LoVo (cell line): ENCODE data around the gene CCDC69.
"Not testable (repeated sequence)": the region's sequence is repeated elsewhere in the genome, so short reads cannot be mapped to it uniquely, and the experiment has no call there.

Experiments
- DNase-seq: peaks from one replicate; pipeline ENCODE4 v3.0.0-alpha.2; 2016; ENCODE audit warnings: low spot score

The CCDC69 gene

DNA sequence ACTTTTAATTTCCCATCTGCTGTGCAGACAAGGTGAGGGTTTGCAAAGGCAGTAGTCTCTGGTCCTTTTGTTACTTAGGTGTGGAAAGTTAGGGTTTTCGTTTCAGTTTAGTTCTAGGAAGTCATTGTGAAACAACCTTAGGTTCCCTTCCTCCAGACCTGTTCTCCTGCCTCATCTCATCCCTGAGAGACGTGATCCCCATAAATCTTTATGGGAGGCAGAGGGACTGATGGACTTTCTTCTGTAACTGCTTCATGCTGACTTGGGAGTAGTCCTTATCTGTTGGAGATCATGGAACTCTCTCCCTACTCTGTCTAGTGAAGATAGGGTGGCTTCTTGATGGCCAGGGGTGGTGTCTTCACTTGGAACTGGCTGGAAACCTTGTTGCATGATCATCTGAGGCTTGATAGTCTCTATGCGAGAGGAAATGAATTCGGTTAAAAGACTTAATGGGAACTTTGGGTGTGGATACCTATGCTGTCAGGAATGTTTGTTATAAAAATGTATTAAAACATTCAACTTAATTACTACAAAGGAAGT, 21.9 kb upstream of the CCDC69 start:
- DNase-seq, result no peak

DNA sequence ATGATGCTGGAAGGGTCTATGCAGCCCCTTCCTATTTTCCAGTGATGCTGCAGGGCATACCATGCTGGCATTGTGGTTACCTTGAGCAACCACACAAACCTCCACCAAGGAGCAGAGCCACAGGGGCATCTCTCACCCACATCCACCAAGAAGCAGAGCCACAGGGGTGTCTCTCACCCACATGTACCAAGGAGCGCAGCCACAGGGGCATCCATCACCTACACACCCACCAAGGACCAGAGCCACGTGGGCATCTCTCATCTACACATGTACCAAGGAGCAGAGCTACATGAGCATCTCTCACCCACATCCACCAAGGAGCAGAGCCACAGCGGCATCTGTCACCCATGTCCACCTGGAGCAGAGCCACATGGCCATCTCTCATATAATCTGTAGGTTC, 20.3 kb upstream of the CCDC69 start:
- DNase-seq, result no peak

GRCh38 chr5:151243564-151243963, 19.7 kb upstream of the CCDC69 start:
- DNase-seq, result no peak

- DNase-seq, result no peak
Measured at GRCh38 chr5:151243127-151243526, 19.2 kb upstream of the CCDC69 start.

GRCh38 chr5:151240924-151241635, 17.2 kb upstream of the CCDC69 start:
- no peak for DNase-seq

DNA sequence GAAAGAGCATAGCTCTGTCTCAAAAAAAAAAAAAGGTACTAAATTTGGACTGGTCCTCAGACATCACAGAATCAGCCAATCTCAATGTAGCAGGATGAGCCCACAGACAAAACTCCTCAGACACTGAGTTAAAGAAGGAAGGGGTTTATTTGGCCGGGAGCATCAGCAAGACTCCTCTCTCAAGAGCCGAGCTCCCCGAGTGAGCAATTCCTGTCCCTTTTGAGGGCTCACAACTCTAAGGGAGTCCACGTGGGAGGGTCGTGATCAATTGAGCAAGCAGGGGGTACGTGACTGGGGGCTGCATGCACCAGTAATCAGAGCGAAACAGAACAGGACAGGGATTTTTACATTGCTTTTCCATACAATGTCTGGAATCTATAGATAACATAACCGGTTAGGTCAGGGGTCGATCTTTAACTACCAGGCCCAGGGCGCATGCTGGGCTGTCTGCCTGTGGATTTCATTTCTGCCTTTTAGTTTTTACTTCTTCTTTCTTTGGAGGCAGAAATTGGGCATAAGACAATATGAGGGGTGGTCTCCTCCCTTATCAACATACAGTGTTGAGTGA, 16.5 kb upstream of the CCDC69 start:
- not testable (repeated sequence) for DNase-seq

GRCh38 chr5:151239237-151239861, 15.5 kb upstream of the CCDC69 start:
- peak; percentile 52 for DNase-seq

DNA sequence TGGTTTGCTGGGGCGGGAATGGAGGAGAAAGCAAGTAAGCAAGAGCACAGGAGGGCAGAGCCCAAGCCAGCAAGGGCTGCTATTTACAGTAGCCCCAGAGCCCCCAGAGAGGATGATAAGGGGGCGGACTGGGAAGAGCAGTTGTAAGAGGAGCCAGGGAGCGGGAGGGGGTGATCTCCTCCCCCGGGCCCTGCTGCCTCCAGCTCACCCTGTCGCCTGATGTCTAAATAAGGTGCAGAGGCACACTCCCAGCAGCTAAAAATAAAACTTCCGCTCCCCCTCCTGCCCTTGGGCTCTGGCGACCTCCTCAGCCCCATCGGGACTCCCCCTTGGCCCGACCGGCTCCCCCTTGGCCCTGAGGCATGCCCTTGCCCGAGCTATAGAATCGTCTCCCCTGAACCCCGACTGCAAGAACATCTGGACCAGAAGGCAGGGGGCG, 14.4 kb upstream of the CCDC69 start:
- no peak for DNase-seq

GRCh38 chr5:151237685-151238084, 13.8 kb upstream of the CCDC69 start:
- no peak for DNase-seq

GRCh38 chr5:151236888-151237287, 13.0 kb upstream of the CCDC69 start:
- DNase-seq, result no peak

GRCh38 chr5:151235239-151235571, 11.3 kb upstream of the CCDC69 start:
- DNase-seq, result not testable (repeated sequence)

GRCh38 chr5:151234476-151235238, 10.8 kb upstream of the CCDC69 start:
- no peak for DNase-seq

GRCh38 chr5:151233616-151234085, 9.8 kb upstream of the CCDC69 start:
- no peak for DNase-seq

DNA sequence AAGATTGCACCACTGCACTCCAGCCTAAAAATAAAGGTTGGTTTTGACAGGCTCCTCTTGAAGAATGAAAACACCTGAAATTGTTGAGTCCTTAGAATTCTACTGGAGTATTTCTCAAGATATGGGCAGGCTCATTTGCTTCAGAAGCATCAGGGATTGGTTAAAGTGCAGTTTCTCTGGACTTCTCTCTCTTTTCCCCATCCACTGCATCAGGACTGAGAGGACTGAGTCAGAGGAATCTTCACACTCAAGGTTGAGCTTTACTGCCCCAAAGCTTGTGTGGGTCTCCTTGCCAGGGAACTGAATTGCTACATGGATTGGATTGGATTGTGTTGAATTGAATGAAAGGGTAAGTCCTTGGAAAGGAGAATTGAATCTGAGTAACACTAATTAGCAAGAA, 7.5 kb upstream of the CCDC69 start:
- DNase-seq, result no peak

DNA sequence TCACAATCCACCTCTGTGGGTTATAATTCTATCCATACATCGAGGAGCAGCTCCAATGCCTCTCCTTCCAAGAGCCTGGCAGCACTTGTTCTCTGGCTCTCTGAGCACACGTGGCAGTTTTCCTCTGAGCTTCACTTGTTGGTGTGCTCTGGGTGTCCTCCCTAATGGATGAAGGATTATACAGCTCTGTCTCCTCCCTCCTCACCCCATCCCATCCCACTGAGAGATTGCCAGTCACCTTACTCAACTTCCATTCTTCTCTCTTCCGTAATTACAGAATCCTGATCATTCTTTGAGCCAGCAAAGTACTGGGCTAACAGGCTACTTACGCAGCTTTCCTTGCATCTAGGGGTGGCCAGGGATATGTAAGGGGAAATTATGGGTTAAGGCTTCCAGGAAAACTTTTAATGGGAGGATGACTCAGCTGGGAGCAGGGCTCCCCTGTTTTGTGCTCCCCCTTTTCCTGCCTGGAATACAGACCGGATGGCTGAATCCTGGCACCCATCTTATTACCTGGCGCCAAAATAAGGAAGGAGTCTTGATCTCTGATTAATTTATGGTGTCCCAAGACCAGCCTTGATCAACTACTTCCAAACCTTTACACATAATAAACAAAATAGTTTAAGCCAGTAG, 6.3 kb upstream of the CCDC69 start:
- DNase-seq, result no peak

DNA sequence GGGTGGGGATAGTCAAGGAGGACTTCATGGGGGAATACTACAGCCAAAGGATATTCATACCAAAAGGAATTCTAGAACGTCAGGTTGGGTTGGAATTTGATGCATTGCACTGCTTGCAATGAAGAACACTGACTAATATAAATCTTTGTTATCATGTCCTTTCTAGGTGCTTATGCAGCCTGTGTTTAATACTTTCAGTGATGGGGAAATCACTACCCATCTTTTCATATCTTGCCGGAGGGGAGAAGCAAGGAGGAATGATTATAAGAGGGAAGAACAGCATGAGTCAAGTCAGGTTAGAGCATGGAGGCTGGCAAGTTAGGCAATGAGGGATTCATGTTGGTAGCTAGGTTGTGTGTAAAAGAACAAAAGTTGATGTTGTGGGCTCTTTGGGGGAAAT, 5.1 kb upstream of the CCDC69 start:
- DNase-seq, result no peak

DNA sequence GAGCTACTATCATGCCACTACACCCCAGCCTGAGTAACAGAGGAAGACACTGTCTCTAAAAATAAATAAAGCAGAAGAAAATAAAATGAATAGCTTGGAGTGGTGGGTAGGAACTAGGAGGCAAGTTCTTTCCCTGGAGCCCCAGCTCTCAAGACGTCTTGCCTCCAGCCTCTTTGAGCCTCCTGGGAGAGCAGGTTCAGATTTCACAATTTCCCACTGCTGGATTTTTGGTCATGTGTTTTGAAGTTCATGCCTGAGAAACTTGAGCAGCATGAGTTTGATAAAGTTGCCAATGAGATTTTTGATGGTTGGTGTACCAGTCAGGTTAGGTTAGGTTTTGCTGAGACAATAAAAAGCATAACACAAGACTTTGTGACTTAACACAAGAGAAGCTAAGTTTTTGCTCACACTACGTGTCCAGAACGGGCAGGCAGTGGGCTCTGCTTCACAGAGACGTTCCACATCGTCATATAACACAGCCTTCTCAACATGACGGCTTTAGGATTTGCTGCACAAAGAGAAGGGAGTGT, 4.1 kb upstream of the CCDC69 start:
- DNase-seq, result no peak

DNA sequence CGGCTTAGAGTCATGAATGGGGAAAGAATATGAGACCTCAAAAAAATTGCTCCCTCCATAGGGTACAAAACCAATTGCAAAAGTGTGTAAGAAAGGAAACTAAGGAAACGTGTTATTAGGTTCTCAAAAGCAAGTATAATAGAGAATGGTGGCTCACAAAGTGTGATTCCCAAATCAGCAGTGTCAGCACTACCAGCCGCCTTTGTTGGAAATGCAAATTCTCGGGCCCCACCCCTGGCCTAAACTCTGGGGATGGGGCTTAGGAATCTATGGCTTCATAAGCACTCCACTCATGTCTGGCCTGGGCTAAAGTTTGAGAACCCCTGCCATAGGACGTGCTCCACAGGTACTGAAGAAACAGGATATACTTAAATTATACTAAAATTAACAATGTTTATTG, 1.6 kb upstream of the CCDC69 start:
- DNase-seq, result no peak

DNA sequence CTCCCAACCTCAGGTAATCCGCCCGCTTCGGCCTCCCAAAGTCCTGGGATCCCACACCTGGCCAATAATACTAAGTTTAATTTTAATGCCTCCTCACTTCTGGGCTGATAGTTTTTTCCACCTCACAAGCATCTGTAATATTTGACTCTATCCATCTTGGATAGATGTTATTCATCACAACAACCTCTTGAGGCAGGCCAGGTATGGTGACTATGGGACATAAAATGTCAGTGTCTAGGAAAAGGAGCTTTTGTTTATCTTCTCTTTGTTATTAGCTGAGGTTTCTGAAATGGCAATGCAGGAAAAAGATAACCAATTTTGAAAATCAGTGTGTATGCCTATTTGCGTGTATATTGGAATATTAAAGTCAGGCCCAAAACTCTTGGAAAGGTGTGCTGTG, 1.2 kb upstream of the CCDC69 start:
- DNase-seq, result no peak

DNA sequence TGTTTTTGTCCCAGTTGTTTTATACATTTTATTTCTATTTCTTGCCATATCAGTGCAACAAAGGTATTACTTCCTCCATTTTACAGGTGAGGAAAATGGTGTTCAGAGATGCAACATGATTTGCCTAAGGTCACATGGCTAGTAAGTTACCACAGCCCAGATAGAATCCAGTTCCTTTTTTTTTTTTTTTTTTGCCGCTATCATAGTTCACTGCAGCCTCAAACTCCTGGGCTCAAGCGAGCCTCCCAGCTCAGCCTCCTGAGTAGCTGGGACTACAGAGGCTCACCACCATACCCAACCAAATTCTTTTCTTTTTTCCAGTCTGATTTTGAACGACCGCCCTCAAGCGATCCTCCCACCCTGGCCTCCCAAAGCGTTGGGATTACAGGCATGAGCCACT, 480 bp upstream of the CCDC69 start:
- no peak for DNase-seq

GRCh38 chr5:151222790-151223446, 974 bp downstream of the CCDC69 start:
- no peak for DNase-seq
